ENCODE results near the gene FBXO46. TPM values are rescaled to one million over a fixed set of nuclear protein-coding genes. Genes with fewer than 3 reads are reported as not detected.

The FBXO46 gene
- total and polyA plus RNA-seq, 2 donors (not counting 3 experiments of a cell fraction or from before 2014, with no cell fraction given), result 7.7 to 21.2 TPM

- Histone ChIP-seq H3K4me3 (replicated peaks in 1 of 3; ENCODE audit: insufficient read depth in 1 of 3, low read depth in 1 of 3, low read length in 3 of 3) (peak within 1 kb of the TSS; percentile 81 to 92 (median 82)), H3K4me1 (ENCODE audit: control insufficient read depth, extremely low read depth, insufficient read depth, low read length) (peaks cover 14% of the 10 kb centered on the region), H4K20me1 (replicated peaks; ENCODE audit: control insufficient read depth, extremely low read depth, insufficient read depth, low read length) (no peaks in the 10 kb centered on the region), H3K79me2 (ENCODE audit: control insufficient read depth, insufficient read depth, low read length) (peaks cover 2% of the 10 kb centered on the region), H3K9me1 (replicated peaks; ENCODE audit: control insufficient read depth, extremely low read depth, insufficient read depth, low read length) (no peaks in the 10 kb centered on the region), H3K27me3 (ENCODE audit: control insufficient read depth in 2 of 2, insufficient read depth in 2 of 2, low read length in 2 of 2) (no peaks in the 10 kb centered on the region), H2AFZ (ENCODE audit: low read depth, low read length) (peak within 1 kb of the TSS; percentile 66), H3K36me3 (ENCODE audit: control insufficient read depth in 2 of 2, extremely low read depth in 1 of 2, insufficient read depth in 2 of 2, low read length in 2 of 2) (peaks cover 0 to 3% of the 10 kb centered on the region in 2 experiments), H3K27ac (ENCODE audit: insufficient read depth, low read depth, low read length) (peak within 1 kb of the TSS; percentile 71), H3K4me2 (ENCODE audit: insufficient read depth, low read length) (peak within 1 kb of the TSS; percentile 90), H3K9ac (replicated peaks; ENCODE audit: extremely low read depth, insufficient read depth, low read length) (peak within 1 kb of the TSS; percentile 77), H3K9me3 (replicated peaks; ENCODE audit: control insufficient read depth, insufficient read depth, low read length) (no peaks in the 10 kb centered on the region)
- no TSS peak for BruUV-seq (replicated peaks)
- peak; percentile 100 for DNase-seq (ENCODE audit: low read depth, low spot score)
- ChIA-PET CTCF (interaction anchor here (0.6 to 6.7 kb wide), 24 partner anchors 9 to 300 kb away, joined by 3 to 125 read pairs (median 6); partner anchors contain the start of genes DMPK, DMWD, FBXO46 and QPCTL), POLR2A (interaction anchor here (0.5 to 2.4 kb wide), 11 partner anchors 10 to 651 kb away, joined by 3 to 24 read pairs (median 6); partner anchors contain the start of genes DMWD, FBXO46, QPCTL and SYMPK)
- FAIRE-seq, result no peak
- intact Hi-C loops (cut with micrococcal nuclease) (loop anchor here (1.0 kb wide), 3 partner anchors 38 to 52 kb away; no protein-coding TSS in a partner anchor), dilution Hi-C loops (cut with MboI; ENCODE audit: extremely low pct_ligation_motif_present, low sequenced_read_pairs) (no loop called here)
- TF ChIP-seq EZH2 (IDR thresholded peaks at IDR 0.05; ENCODE audit: borderline replicate concordance, low read depth, low read length, severe bottlenecking) (no peak), MAX (IDR thresholded peaks at IDR 0.05; ENCODE audit: insufficient read depth, insufficient read length) (peak; percentile 15), POLR2AphosphoS5 (IDR thresholded peaks at IDR 0.05; ENCODE audit: insufficient read depth, low read depth, low read length) (peak; percentile 82), JUN (IDR thresholded peaks at IDR 0.05; ENCODE audit: borderline replicate concordance, insufficient read depth, insufficient read length, low read depth) (no peak), FOS (IDR thresholded peaks at IDR 0.05; ENCODE audit: borderline replicate concordance, insufficient read depth, low read length) (no peak), POLR2A (IDR thresholded peaks at IDR 0.05; ENCODE audit: low read depth, low read length) (peak; percentile 77), MYC (IDR thresholded peaks at IDR 0.05; ENCODE audit: low read depth, low read length) (no peak), CTCF (IDR thresholded peaks at IDR 0.05; ENCODE audit: extremely low read depth in 1 of 2, insufficient read depth in 1 of 2, low read depth in 1 of 2, low read length in 2 of 2) (no peak), GATA2 (IDR thresholded peaks at IDR 0.05; ENCODE audit: insufficient read depth, insufficient read length, low read depth, low read length) (no peak)
Observed at GRCh38 chr19:45768984-45769782, 38.5 kb upstream of the FBXO46 start, which contains the start of gene SIX5. SIX5 (minus strand) TSS chr19:45769252; CDS start chr19:45768844, 408 bp downstream.

Measured in endothelial cell of umbilical vein (primary cell).